ENCODE data around the gene KRT40.

Gene KRT40

GRCh38 chr17:40997361-40997760, 13.2 kb upstream of the KRT40 start:
- H3K4me3 ChIP-seq (ENCODE audit: low read length), result no peak overlapping the region
- no peak for DNase-seq (ENCODE audit: low read depth)
- TF ChIP-seq, protein P1, sequence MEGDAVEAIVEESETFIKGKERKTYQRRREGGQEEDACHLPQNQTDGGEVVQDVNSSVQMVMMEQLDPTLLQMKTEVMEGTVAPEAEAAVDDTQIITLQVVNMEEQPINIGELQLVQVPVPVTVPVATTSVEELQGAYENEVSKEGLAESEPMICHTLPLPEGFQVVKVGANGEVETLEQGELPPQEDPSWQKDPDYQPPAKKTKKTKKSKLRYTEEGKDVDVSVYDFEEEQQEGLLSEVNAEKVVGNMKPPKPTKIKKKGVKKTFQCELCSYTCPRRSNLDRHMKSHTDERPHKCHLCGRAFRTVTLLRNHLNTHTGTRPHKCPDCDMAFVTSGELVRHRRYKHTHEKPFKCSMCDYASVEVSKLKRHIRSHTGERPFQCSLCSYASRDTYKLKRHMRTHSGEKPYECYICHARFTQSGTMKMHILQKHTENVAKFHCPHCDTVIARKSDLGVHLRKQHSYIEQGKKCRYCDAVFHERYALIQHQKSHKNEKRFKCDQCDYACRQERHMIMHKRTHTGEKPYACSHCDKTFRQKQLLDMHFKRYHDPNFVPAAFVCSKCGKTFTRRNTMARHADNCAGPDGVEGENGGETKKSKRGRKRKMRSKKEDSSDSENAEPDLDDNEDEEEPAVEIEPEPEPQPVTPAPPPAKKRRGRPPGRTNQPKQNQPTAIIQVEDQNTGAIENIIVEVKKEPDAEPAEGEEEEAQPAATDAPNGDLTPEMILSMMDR (conservative IDR thresholded peaks at IDR 0.05; ENCODE audit: low read length), result no peak

- TF ChIP-seq, protein P1 (conservative IDR thresholded peaks at IDR 0.05; ENCODE audit: low read length), result no peak
- DNase-seq (ENCODE audit: low read depth), result no peak
These were observed 12.7 kb upstream of the KRT40 start for GRCh38 chr17:40996829-40997228.

GRCh38 chr17:40995116-40995515, 11.0 kb upstream of the KRT40 start:
- TF ChIP-seq, protein P1 (conservative IDR thresholded peaks at IDR 0.05; ENCODE audit: low read length), result no peak
- no peak overlapping the region for H3K4me3 ChIP-seq (ENCODE audit: low read length)

More at GRCh38 chr17:40996829-40997228, 12.7 kb upstream of the KRT40 start:
- H3K4me3 ChIP-seq (ENCODE audit: low read length), result no peak overlapping the region

DNA sequence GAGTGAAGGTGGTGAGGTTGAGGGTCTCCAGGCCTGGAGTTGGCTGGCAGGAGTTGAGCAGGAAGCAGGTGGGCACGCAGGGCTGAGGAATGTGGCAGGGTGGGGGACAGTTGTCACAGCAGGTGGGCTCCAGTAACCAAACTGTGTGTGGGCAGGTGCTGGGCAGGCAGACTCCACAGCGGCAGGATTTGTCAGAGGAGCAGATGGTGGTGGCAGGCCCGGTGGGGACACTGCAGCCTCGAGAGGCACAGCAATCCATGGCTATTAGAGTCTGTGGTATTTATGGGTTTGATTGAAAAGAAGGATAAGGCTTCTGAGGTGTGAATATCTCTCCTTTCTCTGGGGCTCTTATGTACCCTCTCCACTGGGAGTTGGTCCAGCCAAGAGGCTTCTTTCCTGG, 9.7 kb upstream of the KRT40 start, which contains the start of gene KRTAP3-3:
TSS of gene KRTAP3-3 (minus strand) at position 326 of the 400 bp plus-strand sequence. CDS start at position 259, 67 bp downstream.
- DNase-seq (ENCODE audit: low read depth), result no peak
- H3K4me3 ChIP-seq (ENCODE audit: low read length), result no peak within 1 kb of the TSS

More at GRCh38 chr17:40995116-40995515, 11.0 kb upstream of the KRT40 start:
- DNase-seq (ENCODE audit: low read depth), result no peak

GRCh38 chr17:40993084-40993483, 9.0 kb upstream of the KRT40 start:
- TF ChIP-seq, protein P1 (conservative IDR thresholded peaks at IDR 0.05; ENCODE audit: low read length), result no peak
- no peak for DNase-seq (ENCODE audit: low read depth)
- H3K4me3 ChIP-seq (ENCODE audit: low read length), result no peak overlapping the region

More for the DNA sequence above, 9.7 kb upstream of the KRT40 start, which contains the start of gene KRTAP3-3:
- TF ChIP-seq, protein P1 (conservative IDR thresholded peaks at IDR 0.05; ENCODE audit: low read length), result no peak

GRCh38 chr17:40992666-40993065, 8.5 kb upstream of the KRT40 start:
- no peak for DNase-seq (ENCODE audit: low read depth)
- no peak overlapping the region for H3K4me3 ChIP-seq (ENCODE audit: low read length)
- TF ChIP-seq, protein P1 (conservative IDR thresholded peaks at IDR 0.05; ENCODE audit: low read length), result no peak

GRCh38 chr17:40986920-40987319, 2.8 kb upstream of the KRT40 start:
- TF ChIP-seq, protein P1 (conservative IDR thresholded peaks at IDR 0.05; ENCODE audit: low read length), result no peak

More at GRCh38 chr17:40986920-40987319, 2.8 kb upstream of the KRT40 start:
- no peak for DNase-seq (ENCODE audit: low read depth)
- no peak overlapping the region for H3K4me3 ChIP-seq (ENCODE audit: low read length)

Data from AG10803 (cell line).